Chondrocyte (in vitro differentiated cells): ENCODE measurements around the gene SATB2. TPM values are rescaled to one million over a fixed set of nuclear protein-coding genes. Genes with fewer than 3 reads are reported as not detected.
A peak's percentile ranks its signal among the peaks of the same experiment; 100 is the strongest.

ENCODE experiments used
- DNase-seq: peaks from one replicate; pipeline ENCODE4 v3.0.0; 2021; ENCODE audit warnings: mixed read lengths, low spot score
- H3K27ac Mint-ChIP-seq: one replicate; pipeline ENCODE4 v1.8.0; 2021; ENCODE audit warnings: mild to moderate bottlenecking, moderate library complexity, mixed read lengths; ENCODE audit not compliant: unreplicated experiment
- H3K27me3 Mint-ChIP-seq: 2 replicates; pipeline ENCODE4 v1.8.0; 2021; ENCODE audit warnings: low read depth, mixed read lengths
- H3K36me3 Mint-ChIP-seq: 2 replicates; pipeline ENCODE4 v1.8.0; 2021; ENCODE audit warnings: low read depth, mixed read lengths
- H3K4me1 Mint-ChIP-seq: 2 replicates; pipeline ENCODE4 v1.8.0; 2021; ENCODE audit warnings: low read depth, mild to moderate bottlenecking, mixed read lengths
- H3K4me3 Mint-ChIP-seq: one replicate; pipeline ENCODE4 v1.8.0; 2021; ENCODE audit warnings: mild to moderate bottlenecking, moderate library complexity, mixed read lengths; ENCODE audit not compliant: unreplicated experiment
- H3K9me3 Mint-ChIP-seq: 2 replicates; pipeline ENCODE4 v1.8.0; 2021; ENCODE audit warnings: low read depth, mixed read lengths
- total RNA-seq: library from RNA; stranded (reverse); gene quantifications from 3 replicates; pipeline ENCODE4 v1.2.1, GENCODE V29; 2021
- TF ChIP-seq, protein P1 (sequence below): fragments of 200-600 bp; sonication (generic); IDR thresholded peaks from 2 replicates; pipeline ENCODE4 v1.5.0; 2021; ENCODE audit warnings: antibody characterized with exemption, mild to moderate bottlenecking, moderate library complexity

The SATB2 gene
- total RNA-seq, 1 donor from 2014 or later: 11.6 TPM

DNA sequence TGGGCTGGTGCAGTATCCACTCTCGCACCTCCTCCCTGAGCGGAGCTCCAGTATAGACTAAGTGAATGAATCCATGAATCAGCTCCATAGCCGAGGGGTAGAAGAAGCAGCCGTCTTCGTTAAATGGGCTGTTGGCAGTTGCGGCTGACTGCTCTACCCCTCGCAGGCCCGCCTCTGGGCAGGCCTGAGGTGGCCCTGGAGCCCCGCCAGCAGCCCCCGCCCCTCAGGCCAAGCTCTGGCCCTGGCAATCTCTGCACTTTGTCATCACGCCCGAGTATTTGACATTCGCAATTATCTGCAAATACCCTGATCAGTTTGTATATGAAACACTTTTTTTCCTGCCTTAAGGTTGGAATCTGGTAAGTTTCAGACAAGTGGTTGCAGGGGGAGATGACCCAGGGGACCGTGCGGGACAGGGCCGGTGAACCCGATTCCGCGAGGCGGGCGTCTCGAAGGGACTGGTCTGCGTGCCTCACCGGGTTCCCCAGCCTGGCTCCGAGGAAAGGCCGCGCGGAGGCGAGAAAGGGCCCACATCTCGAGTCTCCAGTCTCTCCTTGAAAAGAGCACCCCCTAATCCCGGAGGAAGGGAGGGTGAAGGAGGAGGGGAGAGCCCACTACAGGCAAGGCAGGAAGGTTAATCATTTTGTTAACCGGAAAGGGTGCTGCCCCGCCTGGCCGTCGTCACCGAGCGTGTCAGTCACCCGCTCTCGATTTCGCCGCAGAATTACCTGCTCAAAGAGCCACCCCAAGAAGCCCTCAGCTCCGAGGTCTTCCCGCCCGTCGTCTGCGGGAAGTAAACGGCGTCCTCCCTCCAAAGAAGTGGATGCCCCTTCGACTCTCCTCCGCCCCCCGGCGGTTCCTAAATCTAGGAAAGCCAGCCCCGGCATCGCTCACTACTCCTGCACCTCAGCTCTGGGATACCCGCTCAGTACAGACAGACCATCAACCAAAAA is 11.1 kb upstream of the SATB2 start:
- no peak for DNase-seq
- H3K27ac Mint-ChIP-seq: no peak overlapping the region
- H3K4me1 Mint-ChIP-seq: peaks cover 32% of the 10 kb centered on the region
- H3K27me3 Mint-ChIP-seq: peaks cover 90% of the 10 kb centered on the region
- no peaks in the 10 kb centered on the region for H3K9me3 Mint-ChIP-seq
- H3K36me3 Mint-ChIP-seq: peaks cover 2% of the 10 kb centered on the region
- TF ChIP-seq, protein P1, sequence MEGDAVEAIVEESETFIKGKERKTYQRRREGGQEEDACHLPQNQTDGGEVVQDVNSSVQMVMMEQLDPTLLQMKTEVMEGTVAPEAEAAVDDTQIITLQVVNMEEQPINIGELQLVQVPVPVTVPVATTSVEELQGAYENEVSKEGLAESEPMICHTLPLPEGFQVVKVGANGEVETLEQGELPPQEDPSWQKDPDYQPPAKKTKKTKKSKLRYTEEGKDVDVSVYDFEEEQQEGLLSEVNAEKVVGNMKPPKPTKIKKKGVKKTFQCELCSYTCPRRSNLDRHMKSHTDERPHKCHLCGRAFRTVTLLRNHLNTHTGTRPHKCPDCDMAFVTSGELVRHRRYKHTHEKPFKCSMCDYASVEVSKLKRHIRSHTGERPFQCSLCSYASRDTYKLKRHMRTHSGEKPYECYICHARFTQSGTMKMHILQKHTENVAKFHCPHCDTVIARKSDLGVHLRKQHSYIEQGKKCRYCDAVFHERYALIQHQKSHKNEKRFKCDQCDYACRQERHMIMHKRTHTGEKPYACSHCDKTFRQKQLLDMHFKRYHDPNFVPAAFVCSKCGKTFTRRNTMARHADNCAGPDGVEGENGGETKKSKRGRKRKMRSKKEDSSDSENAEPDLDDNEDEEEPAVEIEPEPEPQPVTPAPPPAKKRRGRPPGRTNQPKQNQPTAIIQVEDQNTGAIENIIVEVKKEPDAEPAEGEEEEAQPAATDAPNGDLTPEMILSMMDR: no peak
- H3K4me3 Mint-ChIP-seq: peak overlapping the region; percentile 20

DNA sequence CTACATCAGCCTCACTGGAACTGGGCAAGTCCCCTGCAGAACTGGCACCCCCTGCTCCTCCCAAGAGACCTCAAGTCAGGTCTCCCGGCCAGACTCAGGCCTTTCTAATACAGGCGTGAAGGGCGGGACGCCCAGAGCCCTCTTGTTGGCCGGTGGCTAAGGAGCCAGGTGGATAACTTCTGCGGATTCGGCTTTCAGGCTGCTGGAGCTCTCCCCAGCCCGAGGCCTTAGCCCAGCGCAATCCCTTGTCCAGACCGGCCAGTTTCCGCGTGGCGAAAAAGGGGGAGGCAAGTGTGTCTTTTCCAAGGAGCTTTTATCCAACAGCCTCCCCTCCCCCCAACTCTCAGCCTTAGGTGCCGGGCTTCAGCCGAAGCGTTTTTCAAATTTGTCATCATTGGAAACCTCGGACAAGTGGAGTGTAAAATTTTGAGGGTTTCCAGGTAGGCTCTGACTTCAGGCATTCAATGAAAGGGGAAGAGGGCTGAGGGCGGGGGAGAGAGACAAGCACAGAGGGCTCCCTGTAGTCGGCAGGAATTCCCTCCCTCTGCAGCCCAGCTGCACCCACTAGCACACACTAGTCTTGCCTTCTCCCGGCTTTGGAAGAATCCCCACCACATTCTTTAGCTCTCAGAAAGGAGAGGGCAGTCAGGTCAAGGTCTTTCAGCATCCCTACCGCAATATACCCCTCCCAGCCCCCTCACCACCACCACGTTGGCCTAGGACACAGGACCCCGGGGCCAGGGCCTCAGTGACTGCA is 9.5 kb upstream of the SATB2 start:
- H3K9me3 Mint-ChIP-seq: no peaks in the 10 kb centered on the region
- no peak overlapping the region for H3K27ac Mint-ChIP-seq
- peaks cover 35% of the 10 kb centered on the region for H3K4me1 Mint-ChIP-seq
- H3K4me3 Mint-ChIP-seq: no peak overlapping the region
- peaks cover 82% of the 10 kb centered on the region for H3K27me3 Mint-ChIP-seq
- DNase-seq: no peak
- TF ChIP-seq, protein P1: no peak
- H3K36me3 Mint-ChIP-seq: peaks cover 2% of the 10 kb centered on the region

GRCh38 chr2:199466692-199467065 is 8.9 kb upstream of the SATB2 start:
- H3K9me3 Mint-ChIP-seq: no peaks in the 10 kb centered on the region
- H3K36me3 Mint-ChIP-seq: peaks cover 2% of the 10 kb centered on the region
- H3K27me3 Mint-ChIP-seq: peaks cover 77% of the 10 kb centered on the region
- H3K4me1 Mint-ChIP-seq: peaks cover 34% of the 10 kb centered on the region
- TF ChIP-seq, protein P1: no peak
- DNase-seq: no peak
- H3K27ac Mint-ChIP-seq: no peak overlapping the region
- H3K4me3 Mint-ChIP-seq: no peak overlapping the region

GRCh38 chr2:199465988-199466691 is 8.4 kb upstream of the SATB2 start:
- no peak for DNase-seq
- Mint-ChIP-seq H3K27me3 (peaks cover 75% of the 10 kb centered on the region), H3K9me3 (no peaks in the 10 kb centered on the region), H3K4me1 (peaks cover 30% of the 10 kb centered on the region), H3K4me3 (no peak overlapping the region), H3K27ac (no peak overlapping the region), H3K36me3 (peaks cover 2% of the 10 kb centered on the region)
- TF ChIP-seq, protein P1: no peak

GRCh38 chr2:199465390-199465789 is 7.7 kb upstream of the SATB2 start:
- no peak overlapping the region for H3K4me3 Mint-ChIP-seq
- TF ChIP-seq, protein P1: no peak
- peaks cover 2% of the 10 kb centered on the region for H3K36me3 Mint-ChIP-seq
- no peak for DNase-seq
- no peaks in the 10 kb centered on the region for H3K9me3 Mint-ChIP-seq
- H3K27ac Mint-ChIP-seq: no peak overlapping the region
- H3K27me3 Mint-ChIP-seq: peaks cover 74% of the 10 kb centered on the region
- H3K4me1 Mint-ChIP-seq: peaks cover 24% of the 10 kb centered on the region
